Measurements from ENCODE around the gene NT5DC4.

DNA sequence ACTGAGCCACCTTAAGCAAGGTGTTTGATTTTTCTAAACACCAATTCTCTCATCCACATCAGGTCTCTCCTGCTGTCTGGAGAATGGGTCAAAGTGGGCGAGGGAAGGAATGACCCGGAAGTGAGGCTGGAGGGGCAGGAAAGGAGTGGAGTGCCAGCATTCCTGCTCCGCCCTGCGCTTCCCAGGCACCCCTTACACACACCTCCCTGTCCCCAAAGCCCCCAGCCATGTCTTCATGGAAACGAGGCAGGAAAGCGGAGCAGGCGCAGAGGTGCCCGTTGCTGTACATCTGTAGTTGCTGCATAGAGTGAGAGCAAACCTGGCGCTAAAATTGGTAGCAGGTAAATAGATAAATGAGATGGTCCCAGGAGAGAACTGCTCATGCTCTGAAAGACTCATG, 27.2 kb upstream of the NT5DC4 start:
- TF ChIP-seq CTCF (IDR thresholded peaks at IDR 0.05) (no peak), EZH2 (IDR thresholded peaks at IDR 0.05) (no peak), EZH2phosphoT487 (IDR thresholded peaks at IDR 0.05) (no peak)

Measured in neural progenitor cell (in vitro differentiated cells).